ENCODE measurements around the gene SF3A2.

DNA sequence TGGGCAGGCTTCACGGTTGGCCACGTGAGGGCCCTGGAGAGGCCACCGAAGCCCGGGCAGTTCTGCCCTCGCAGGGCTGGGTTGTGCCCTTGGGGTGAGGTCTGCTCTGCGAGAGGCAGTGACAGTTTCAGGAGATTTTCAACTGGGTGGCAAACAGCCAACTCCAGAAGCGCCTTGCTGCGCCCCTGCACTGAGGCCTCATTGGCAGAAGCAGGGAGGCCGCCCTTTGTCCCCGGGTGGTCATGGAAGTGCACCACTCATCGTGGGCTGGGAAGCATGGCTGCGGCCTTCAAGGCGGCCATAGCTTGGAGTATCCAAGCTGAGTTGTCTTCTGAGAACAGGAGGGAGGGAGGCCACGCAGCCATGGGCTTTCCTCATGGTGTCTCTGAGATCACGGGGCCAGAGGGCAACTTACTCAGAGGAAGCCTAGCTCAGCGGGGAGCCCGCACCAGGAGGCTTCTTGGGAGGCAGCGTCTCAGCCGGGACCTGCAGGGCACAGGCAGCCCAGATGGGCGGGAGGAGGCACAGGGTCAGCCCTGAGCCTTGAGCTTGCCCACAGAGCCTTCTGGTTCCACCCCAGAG, 15.3 kb upstream of the SF3A2 start:
- TF ChIP-seq, protein P1, sequence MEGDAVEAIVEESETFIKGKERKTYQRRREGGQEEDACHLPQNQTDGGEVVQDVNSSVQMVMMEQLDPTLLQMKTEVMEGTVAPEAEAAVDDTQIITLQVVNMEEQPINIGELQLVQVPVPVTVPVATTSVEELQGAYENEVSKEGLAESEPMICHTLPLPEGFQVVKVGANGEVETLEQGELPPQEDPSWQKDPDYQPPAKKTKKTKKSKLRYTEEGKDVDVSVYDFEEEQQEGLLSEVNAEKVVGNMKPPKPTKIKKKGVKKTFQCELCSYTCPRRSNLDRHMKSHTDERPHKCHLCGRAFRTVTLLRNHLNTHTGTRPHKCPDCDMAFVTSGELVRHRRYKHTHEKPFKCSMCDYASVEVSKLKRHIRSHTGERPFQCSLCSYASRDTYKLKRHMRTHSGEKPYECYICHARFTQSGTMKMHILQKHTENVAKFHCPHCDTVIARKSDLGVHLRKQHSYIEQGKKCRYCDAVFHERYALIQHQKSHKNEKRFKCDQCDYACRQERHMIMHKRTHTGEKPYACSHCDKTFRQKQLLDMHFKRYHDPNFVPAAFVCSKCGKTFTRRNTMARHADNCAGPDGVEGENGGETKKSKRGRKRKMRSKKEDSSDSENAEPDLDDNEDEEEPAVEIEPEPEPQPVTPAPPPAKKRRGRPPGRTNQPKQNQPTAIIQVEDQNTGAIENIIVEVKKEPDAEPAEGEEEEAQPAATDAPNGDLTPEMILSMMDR (IDR thresholded peaks at IDR 0.05; ENCODE audit: low read depth, low read length, missing input control): no peak
- TF ChIP-seq GABPA (IDR thresholded peaks at IDR 0.05 in 1 of 2, conservative IDR thresholded peaks at IDR 0.05 in 1 of 2) (no peak), FOXA1 (IDR thresholded peaks at IDR 0.05) (no peak), RAD21 (IDR thresholded peaks at IDR 0.05) (no peak), SP1 (IDR thresholded peaks at IDR 0.05) (no peak), FOXA2 (IDR thresholded peaks at IDR 0.05) (no peak), HNF4A (conservative IDR thresholded peaks at IDR 0.05) (no peak), TAF1 (conservative IDR thresholded peaks at IDR 0.05) (no peak)
- TF ChIP-seq, protein P2, sequence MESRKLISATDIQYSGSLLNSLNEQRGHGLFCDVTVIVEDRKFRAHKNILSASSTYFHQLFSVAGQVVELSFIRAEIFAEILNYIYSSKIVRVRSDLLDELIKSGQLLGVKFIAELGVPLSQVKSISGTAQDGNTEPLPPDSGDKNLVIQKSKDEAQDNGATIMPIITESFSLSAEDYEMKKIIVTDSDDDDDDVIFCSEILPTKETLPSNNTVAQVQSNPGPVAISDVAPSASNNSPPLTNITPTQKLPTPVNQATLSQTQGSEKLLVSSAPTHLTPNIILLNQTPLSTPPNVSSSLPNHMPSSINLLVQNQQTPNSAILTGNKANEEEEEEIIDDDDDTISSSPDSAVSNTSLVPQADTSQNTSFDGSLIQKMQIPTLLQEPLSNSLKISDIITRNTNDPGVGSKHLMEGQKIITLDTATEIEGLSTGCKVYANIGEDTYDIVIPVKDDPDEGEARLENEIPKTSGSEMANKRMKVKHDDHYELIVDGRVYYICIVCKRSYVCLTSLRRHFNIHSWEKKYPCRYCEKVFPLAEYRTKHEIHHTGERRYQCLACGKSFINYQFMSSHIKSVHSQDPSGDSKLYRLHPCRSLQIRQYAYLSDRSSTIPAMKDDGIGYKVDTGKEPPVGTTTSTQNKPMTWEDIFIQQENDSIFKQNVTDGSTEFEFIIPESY (IDR thresholded peaks at IDR 0.05): no peak
- TF ChIP-seq, protein P3, sequence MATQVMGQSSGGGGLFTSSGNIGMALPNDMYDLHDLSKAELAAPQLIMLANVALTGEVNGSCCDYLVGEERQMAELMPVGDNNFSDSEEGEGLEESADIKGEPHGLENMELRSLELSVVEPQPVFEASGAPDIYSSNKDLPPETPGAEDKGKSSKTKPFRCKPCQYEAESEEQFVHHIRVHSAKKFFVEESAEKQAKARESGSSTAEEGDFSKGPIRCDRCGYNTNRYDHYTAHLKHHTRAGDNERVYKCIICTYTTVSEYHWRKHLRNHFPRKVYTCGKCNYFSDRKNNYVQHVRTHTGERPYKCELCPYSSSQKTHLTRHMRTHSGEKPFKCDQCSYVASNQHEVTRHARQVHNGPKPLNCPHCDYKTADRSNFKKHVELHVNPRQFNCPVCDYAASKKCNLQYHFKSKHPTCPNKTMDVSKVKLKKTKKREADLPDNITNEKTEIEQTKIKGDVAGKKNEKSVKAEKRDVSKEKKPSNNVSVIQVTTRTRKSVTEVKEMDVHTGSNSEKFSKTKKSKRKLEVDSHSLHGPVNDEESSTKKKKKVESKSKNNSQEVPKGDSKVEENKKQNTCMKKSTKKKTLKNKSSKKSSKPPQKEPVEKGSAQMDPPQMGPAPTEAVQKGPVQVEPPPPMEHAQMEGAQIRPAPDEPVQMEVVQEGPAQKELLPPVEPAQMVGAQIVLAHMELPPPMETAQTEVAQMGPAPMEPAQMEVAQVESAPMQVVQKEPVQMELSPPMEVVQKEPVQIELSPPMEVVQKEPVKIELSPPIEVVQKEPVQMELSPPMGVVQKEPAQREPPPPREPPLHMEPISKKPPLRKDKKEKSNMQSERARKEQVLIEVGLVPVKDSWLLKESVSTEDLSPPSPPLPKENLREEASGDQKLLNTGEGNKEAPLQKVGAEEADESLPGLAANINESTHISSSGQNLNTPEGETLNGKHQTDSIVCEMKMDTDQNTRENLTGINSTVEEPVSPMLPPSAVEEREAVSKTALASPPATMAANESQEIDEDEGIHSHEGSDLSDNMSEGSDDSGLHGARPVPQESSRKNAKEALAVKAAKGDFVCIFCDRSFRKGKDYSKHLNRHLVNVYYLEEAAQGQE (IDR thresholded peaks at IDR 0.05): no peak
- TF ChIP-seq, protein P4, sequence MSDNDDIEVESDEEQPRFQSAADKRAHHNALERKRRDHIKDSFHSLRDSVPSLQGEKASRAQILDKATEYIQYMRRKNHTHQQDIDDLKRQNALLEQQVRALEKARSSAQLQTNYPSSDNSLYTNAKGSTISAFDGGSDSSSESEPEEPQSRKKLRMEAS (IDR thresholded peaks at IDR 0.05): no peak
